Body of pancreas (tissue), 4 donors: ENCODE data around the gene AMACR. TPM values are rescaled to one million over a fixed set of nuclear protein-coding genes. Genes with fewer than 3 reads are reported as not detected.
A peak's percentile ranks its signal among the peaks of the same experiment; 100 is the strongest.

Source experiments
- ATAC-seq: fragments of 150-250 bp; one replicate; pipeline ENCODE4 v1.9.1; 2016
- DNase-seq, 4 donors: peaks; one replicate each; pipeline ENCODE4 v3.0.0-alpha.2; 2019
- H3K27ac ChIP-seq, 4 donors: fragments of 200-600 bp; sonication (generic); 1 replicate in 3 of 4; 2 replicates in 1 of 4; pipeline versions ENCODE4 v1.5.1 to v1.6.1; 2016 to 2019; ENCODE audit warnings: mild to moderate bottlenecking in 1 of 4, mixed read lengths in 1 of 4, moderate library complexity in 1 of 4
- H3K27me3 ChIP-seq, 2 donors: fragments of 200-600 bp; sonication (generic); one replicate each; pipeline ENCODE4 v1.6.0; 2016; ENCODE audit warnings: mild to moderate bottlenecking in 1 of 2
- H3K36me3 ChIP-seq, 2 donors: fragments of 200-600 bp; sonication (generic); replicated peaks in 1 of 2; 2 replicates each; pipeline ENCODE4 v1.5.1; 2016; ENCODE audit warnings: low read depth in 2 of 2; ENCODE audit not compliant: insufficient read depth in 1 of 2
- H3K4me1 ChIP-seq: fragments of 200-600 bp; sonication (generic); one replicate; pipeline ENCODE4 v1.6.0; 2016
- H3K4me3 ChIP-seq, 2 donors: fragments of 200-600 bp; sonication (generic); 1 replicate in 1 of 2; 2 replicates in 1 of 2; pipeline ENCODE4 v1.5.1; 2016 to 2019
- H3K9me3 ChIP-seq, 3 donors: fragments of 200-600 bp; sonication (generic); 1 replicate in 2 of 3; 2 replicates in 1 of 3; pipeline ENCODE4 v1.5.1; 2016
- POLR2A ChIP-seq, 3 donors: fragments of 450-650 bp; IDR thresholded peaks; one replicate each; pipeline ENCODE4 v1.6.1; 2016; ENCODE audit warnings: antibody characterized with exemption in 3 of 3, mild to moderate bottlenecking in 2 of 3
- WGBS, 2 donors: methylation state at CpG; one replicate each; pipeline ENCODE4 v1.1.5; 2017; 5-methylcytosine and 5-hydroxymethylcytosine counted together
- intact Hi-C: fragments of 100-400 bp; cut with DNase I; formaldehyde crosslinking; loops from one replicate; pipeline ENCODE4 v1.15.1; 2023
- total RNA-seq, 2 donors: library from RNA; depleted of rRNA; stranded (reverse); fragments of >200 nt; gene quantifications; one replicate each; pipeline ENCODE4 v1.1.0, GENCODE V29; 2016
- TF ChIP-seq, protein P1 (sequence below), 7 experiments: fragments of 450-650 bp in 4 of 7; fragments of 200-600 bp in 3 of 7; sonication (generic) in 3 of 7; IDR thresholded peaks; one replicate each; pipeline ENCODE4 v1.5.1; 2016 to 2019; ENCODE audit warnings: antibody characterized with exemption in 7 of 7

Gene AMACR
- total RNA-seq, 2 donors from 2014 or later, result 5.4 to 7.3 TPM

DNA sequence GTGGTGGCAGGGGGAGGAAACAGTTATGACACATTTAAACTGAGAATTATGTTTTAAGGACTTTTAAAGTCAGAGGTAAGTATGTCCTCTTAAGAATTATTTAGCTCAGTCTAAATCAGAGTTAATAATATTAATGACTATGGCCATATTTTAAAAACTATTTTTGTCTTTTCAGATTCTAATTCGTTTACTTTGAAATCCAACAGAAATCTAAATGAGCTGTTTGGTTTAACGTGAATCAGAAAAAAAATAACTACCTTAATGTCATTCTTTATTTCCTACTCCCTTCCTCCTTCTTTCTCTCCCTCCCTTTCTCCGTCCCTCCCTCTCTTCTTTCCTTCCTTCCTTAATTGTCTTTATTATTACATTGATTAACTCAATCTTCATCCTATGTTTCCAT is 20.5 kb upstream of the AMACR start:
- WGBS, 2 donors, result 85 to 91% methylated on average over 3 of the region's 3 CpGs
- no peaks in the 10 kb centered on the region for H3K9me3 ChIP-seq
- H3K27ac ChIP-seq, result no peak overlapping the region
- no peak overlapping the region for H3K4me3 ChIP-seq
- H3K4me1 ChIP-seq, result peaks cover 27% of the 10 kb centered on the region
- DNase-seq (no peak), ATAC-seq (no peak)
- H3K36me3 ChIP-seq, result no peaks in the 10 kb centered on the region
- TF ChIP-seq, protein P1, sequence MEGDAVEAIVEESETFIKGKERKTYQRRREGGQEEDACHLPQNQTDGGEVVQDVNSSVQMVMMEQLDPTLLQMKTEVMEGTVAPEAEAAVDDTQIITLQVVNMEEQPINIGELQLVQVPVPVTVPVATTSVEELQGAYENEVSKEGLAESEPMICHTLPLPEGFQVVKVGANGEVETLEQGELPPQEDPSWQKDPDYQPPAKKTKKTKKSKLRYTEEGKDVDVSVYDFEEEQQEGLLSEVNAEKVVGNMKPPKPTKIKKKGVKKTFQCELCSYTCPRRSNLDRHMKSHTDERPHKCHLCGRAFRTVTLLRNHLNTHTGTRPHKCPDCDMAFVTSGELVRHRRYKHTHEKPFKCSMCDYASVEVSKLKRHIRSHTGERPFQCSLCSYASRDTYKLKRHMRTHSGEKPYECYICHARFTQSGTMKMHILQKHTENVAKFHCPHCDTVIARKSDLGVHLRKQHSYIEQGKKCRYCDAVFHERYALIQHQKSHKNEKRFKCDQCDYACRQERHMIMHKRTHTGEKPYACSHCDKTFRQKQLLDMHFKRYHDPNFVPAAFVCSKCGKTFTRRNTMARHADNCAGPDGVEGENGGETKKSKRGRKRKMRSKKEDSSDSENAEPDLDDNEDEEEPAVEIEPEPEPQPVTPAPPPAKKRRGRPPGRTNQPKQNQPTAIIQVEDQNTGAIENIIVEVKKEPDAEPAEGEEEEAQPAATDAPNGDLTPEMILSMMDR (IDR thresholded peaks at IDR 0.05), result no peak
- no peak for TF ChIP-seq POLR2A (IDR thresholded peaks at IDR 0.05)
- intact Hi-C loops, result no loop called here
- no peaks in the 10 kb centered on the region for H3K27me3 ChIP-seq

DNA sequence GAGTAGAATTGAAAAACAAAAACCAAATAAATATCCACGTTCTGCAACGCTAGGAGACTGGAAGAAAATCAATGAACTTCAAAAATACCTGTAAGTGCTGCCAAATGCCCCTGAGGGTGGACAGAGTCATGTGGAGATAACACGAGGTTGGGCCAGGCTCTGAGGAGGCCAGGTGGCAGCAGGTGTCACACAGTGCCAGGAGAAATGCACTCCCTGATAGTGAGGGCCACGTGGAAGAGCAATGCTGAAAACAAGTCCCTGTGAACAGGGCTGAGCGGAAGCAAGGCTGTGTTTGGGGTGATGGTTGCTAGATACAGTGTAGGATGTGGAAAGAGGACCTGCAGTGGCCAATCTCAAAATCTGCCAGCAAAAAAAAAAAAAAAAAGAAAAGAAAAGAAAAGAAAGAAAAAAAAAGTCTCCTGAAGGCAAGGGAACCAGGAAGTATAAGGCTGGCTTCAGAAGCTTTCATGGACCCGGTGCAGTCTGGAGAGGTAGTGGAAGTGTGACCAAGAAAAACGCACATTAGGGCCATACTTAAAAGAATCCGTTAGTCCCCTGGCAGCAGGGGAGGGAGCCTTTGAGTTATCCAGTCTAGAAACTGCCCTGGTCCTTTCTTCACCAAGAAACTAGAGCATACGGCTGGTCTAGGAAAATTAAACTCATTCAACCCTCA is 18.4 kb upstream of the AMACR start:
- Histone ChIP-seq H3K27ac (peak overlapping the region in 2 of 4 donors; percentile 47 to 59), H3K4me3 (no peak overlapping the region), H3K27me3 (no peaks in the 10 kb centered on the region), H3K36me3 (no peaks in the 10 kb centered on the region), H3K4me1 (peaks cover 33% of the 10 kb centered on the region), H3K9me3 (no peaks in the 10 kb centered on the region)
- intact Hi-C loops, result no loop called here
- TF ChIP-seq, protein P1 (IDR thresholded peaks at IDR 0.05), result no peak
- no peak for TF ChIP-seq POLR2A (IDR thresholded peaks at IDR 0.05)
- WGBS, 2 donors, result 36 to 40% methylated on average over 9 of the region's 9 CpGs
- DNase-seq, result peak; percentile 68 to 81 (median 78)
- ATAC-seq, result peak; percentile 98

DNA sequence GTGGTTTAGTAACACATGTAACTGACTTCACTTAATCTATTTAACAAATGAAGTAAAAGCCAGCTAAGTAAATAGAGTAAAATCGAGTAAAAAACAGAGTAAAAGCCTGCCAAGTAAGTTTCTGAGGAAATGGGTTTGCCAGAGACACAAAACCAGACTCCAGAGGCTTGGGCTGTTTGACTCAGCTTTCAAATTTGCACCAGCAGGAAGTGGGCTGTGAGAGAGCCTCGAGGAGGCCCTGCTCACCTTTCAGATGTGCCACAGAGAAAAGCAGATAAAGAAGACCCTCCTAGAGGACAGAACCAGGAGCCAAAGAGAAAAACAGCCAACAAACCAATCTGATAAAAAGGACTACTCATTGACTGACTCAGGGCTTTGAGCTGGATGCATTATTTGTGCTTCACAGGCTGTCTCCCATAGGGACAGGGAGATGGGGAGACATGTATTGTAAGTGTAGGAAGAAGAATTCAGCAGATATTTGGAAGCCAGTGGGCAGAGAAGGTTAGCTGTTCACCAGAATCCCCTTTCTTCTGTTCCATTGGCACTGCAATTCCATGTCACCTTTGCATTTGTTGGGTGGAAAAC is 14.4 kb upstream of the AMACR start:
- 11 to 13% methylated on average over 2 of the region's 2 CpGs for WGBS, 2 donors
- Histone ChIP-seq H3K4me1 (peaks cover 26% of the 10 kb centered on the region), H3K27me3 (no peaks in the 10 kb centered on the region), H3K36me3 (peaks cover 0 to 2% of the 10 kb centered on the region in 2 donors), H3K4me3 (no peak overlapping the region), H3K9me3 (no peaks in the 10 kb centered on the region), H3K27ac (peak overlapping the region in 2 of 4 donors; percentile 9 to 31)
- ATAC-seq, result no peak
- DNase-seq, result no peak
- intact Hi-C loops, result no loop called here
- TF ChIP-seq, protein P1 (IDR thresholded peaks at IDR 0.05), result no peak
- no peak for TF ChIP-seq POLR2A (IDR thresholded peaks at IDR 0.05)

DNA sequence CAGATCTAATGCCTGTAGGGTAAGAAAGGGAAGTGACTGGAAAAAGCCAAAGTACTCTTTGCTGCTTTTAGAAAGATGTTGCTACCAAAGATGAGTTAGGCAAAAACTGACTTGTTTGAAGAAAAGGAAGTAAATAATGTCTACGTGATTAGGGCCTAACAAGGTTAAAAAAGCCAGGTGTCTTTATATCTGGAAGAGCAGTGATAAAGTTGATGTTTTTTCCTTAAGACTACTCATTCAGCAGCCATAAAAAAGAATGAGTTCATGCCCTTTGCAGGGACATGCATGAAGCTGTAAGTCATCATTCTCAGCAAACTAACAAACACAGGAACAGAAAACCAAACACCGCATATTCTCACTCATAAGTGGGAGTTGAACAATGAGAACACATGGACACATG is 13.5 kb upstream of the AMACR start:
- Histone ChIP-seq H3K4me1 (peaks cover 17% of the 10 kb centered on the region), H3K9me3 (no peaks in the 10 kb centered on the region), H3K27ac (no peak overlapping the region), H3K4me3 (no peak overlapping the region), H3K27me3 (no peaks in the 10 kb centered on the region), H3K36me3 (peaks cover 0 to 2% of the 10 kb centered on the region in 2 donors)
- DNase-seq (no peak), ATAC-seq (no peak)
- TF ChIP-seq, protein P1 (IDR thresholded peaks at IDR 0.05), result no peak
- no peak for TF ChIP-seq POLR2A (IDR thresholded peaks at IDR 0.05)
- intact Hi-C loops, result no loop called here
- WGBS, 2 donors, result 63 to 68% methylated on average over 2 of the region's 2 CpGs

DNA sequence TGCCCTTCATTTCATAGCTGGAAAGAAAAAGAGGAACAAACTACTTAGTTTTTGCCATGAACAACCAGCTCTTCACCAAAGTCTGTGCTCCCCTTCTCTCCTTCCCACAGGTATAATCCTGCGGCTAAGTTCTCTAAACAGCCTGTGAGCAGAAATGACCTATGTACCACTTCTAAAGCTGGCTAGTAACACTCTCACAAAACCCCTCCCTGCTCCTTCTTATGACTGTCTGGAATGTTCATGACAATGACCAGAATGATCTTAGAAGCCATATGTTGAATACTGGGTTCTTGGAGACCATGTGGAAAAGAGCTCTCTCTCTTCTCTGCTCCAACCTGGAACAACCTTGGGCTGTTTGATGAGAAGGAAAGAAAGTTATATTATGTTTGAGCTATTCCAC is 12.9 kb upstream of the AMACR start:
- Histone ChIP-seq H3K4me1 (peaks cover 11% of the 10 kb centered on the region), H3K4me3 (no peak overlapping the region), H3K9me3 (no peaks in the 10 kb centered on the region), H3K36me3 (peaks cover 0 to 2% of the 10 kb centered on the region in 2 donors), H3K27me3 (no peaks in the 10 kb centered on the region), H3K27ac (no peak overlapping the region)
- DNase-seq (no peak), ATAC-seq (no peak)
- intact Hi-C loops, result no loop called here
- WGBS, 2 donors, result 100% methylated on average over 1 of the region's 1 CpG
- TF ChIP-seq POLR2A (IDR thresholded peaks at IDR 0.05), result no peak
- TF ChIP-seq, protein P1 (IDR thresholded peaks at IDR 0.05), result no peak
